ENCODE results near the gene CUBN. TPM values are rescaled to one million over a fixed set of nuclear protein-coding genes. Genes with fewer than 3 reads are reported as not detected.
A peak's percentile ranks its signal among the peaks of the same experiment; 100 is the strongest.

CUBN gene
- total RNA-seq, 1 donor from 2014 or later = 1.0 TPM

DNA sequence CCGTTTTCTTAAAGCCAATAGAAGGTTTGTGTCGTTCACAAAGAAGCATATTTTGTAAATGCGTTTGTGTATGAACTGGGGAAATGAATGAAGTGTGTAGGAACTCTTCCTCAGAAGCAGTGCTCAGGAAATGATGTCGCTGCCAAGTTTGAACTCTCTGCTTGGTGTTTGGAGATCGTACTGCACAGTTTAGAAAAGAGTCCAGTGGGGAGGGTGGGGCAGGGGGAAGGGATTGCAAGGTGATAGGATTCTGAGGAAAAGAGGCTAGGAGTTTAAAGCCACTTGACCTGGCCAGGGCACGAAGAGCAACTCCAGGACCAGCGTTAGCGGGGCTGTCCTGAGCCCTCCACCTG is 122.2 kb downstream of the CUBN start:
- H3K9me3 Mint-ChIP-seq = peaks cover 14% of the 10 kb centered on the region
- H3K4me3 Mint-ChIP-seq = no peak overlapping the region
- TF ChIP-seq, protein P1, sequence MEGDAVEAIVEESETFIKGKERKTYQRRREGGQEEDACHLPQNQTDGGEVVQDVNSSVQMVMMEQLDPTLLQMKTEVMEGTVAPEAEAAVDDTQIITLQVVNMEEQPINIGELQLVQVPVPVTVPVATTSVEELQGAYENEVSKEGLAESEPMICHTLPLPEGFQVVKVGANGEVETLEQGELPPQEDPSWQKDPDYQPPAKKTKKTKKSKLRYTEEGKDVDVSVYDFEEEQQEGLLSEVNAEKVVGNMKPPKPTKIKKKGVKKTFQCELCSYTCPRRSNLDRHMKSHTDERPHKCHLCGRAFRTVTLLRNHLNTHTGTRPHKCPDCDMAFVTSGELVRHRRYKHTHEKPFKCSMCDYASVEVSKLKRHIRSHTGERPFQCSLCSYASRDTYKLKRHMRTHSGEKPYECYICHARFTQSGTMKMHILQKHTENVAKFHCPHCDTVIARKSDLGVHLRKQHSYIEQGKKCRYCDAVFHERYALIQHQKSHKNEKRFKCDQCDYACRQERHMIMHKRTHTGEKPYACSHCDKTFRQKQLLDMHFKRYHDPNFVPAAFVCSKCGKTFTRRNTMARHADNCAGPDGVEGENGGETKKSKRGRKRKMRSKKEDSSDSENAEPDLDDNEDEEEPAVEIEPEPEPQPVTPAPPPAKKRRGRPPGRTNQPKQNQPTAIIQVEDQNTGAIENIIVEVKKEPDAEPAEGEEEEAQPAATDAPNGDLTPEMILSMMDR (conservative IDR thresholded peaks at IDR 0.05) = no peak
- H3K4me1 Mint-ChIP-seq (ENCODE audit: unreplicated experiment) = peaks cover 29% of the 10 kb centered on the region
- peak overlapping the region; percentile 37 for H3K27ac Mint-ChIP-seq
- H3K36me3 Mint-ChIP-seq = peaks cover 7% of the 10 kb centered on the region
- peaks cover 8% of the 10 kb centered on the region for H3K27me3 Mint-ChIP-seq
- DNase-seq (ENCODE audit: extremely low spot score, unreplicated experiment) = no peak

DNA sequence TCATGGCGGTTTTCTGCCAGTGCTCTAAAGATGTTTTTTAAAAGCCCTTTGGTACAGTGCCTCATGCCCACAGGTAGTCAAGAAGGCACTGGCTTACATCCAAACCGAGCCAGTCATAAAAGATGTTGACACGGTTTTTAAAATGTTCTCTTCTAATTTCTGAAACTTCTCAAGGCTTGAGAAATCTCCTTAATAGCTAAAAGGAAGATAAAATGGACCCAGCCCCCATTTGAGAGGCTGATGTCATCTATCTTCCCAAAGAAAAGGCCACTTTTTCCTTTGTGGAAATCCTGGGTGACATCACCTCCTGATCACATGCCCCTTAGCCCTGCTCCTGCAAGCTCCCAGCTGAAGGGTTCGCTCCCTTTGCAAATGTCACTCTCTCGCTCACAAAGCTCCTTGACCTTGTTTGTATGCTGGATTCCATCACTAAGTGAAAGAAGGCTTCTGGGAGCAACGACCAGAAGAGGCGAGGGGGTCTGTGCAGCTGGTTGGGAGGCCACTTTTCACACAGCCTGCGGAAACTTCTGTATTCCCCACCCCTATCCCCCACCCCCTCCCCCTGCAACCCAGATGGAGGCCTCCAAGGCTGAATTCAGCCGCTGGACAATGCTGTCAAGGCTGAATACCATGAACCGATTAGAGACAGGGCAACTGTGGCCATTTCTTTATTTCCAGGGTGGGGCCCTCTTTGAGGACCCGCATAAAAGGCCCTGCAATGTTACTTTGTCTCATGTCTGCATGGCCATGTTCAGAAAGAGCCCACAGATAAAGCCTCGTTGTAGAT is 122.8 kb downstream of the CUBN start:
- H3K27me3 Mint-ChIP-seq = peaks cover 8% of the 10 kb centered on the region
- H3K9me3 Mint-ChIP-seq = peaks cover 14% of the 10 kb centered on the region
- peak overlapping the region; percentile 40 for H3K27ac Mint-ChIP-seq
- H3K36me3 Mint-ChIP-seq = peaks cover 7% of the 10 kb centered on the region
- peaks cover 32% of the 10 kb centered on the region for H3K4me1 Mint-ChIP-seq (ENCODE audit: unreplicated experiment)
- TF ChIP-seq, protein P1 (conservative IDR thresholded peaks at IDR 0.05) = no peak
- DNase-seq (ENCODE audit: extremely low spot score, unreplicated experiment) = no peak
- no peak overlapping the region for H3K4me3 Mint-ChIP-seq

DNA sequence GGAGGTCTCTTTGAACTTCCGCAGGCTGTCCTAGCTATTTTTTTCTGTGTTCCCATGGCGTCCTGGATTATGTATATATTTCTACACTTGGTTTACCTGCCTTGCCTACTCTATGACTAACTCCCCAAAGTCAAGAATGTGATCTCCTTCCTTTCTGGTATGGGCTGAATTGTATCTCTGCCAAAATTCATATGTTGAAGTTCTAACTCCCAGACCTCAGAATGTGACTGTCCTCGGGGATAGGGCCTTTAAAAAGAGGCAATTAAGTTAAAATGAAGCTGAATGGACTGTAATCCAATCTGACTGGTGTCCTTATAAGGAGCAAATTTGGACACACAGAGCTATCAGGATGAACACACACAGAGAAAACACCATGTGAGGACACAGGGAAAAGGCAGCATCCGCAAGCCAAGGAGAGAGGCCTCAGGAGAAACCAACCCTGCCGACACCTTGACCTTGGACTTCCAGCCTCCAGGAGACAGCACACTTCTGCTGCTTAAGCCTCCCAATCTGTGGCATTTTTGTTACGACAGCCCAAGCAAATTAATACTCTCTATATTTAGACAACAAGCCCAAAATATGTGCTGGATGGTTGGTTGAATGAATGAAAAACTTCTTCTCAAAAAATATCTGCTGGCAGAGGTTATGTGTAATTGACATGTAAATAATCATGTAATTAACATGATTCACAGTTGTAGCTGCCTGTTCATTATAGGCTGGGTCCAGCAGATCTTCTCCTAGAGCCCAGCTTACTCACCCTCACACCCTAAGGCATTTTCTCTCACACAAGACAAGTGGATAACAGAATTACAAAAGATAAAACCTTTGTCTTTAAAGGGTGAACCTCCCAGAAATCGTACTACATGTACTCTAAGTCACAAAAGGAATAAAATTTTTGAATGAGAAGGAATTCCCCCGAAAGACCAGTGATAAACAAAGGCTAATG is 123.7 kb downstream of the CUBN start:
- no peak for DNase-seq (ENCODE audit: extremely low spot score, unreplicated experiment)
- TF ChIP-seq, protein P1 (conservative IDR thresholded peaks at IDR 0.05) = no peak
- H3K27ac Mint-ChIP-seq = peak overlapping the region; percentile 40
- H3K4me1 Mint-ChIP-seq (ENCODE audit: unreplicated experiment) = peaks cover 32% of the 10 kb centered on the region
- H3K27me3 Mint-ChIP-seq = peaks cover 8% of the 10 kb centered on the region
- H3K36me3 Mint-ChIP-seq = peaks cover under 1% of the 10 kb centered on the region
- H3K9me3 Mint-ChIP-seq = peaks cover 8% of the 10 kb centered on the region
- H3K4me3 Mint-ChIP-seq = no peak overlapping the region

DNA sequence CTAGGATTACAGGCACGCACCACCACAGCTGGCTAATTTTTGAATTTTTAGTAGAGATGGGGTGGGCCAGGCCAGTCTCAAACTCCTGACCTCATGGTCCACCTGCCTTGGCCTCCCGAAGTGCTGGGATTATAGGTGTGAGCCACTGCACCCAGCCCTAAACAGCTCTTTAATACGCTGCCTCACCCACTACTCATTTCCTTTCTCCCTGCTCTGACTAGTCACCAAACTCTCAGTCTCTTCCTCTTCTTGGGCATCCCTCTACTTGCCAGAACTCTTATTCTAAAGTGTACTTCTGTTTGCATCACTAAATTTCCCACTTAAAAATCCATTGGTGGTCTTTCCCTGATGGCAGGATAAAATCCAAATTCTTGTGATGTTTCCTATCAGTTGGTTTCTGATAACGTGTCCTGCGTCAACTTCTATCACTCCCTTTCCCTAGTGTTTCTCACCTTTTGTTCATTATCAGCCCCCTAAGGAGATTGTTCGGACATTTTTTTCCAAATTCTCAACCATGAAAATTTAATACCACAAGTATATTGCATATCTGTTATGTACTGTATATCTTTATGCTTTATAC is 124.7 kb downstream of the CUBN start:
- DNase-seq (ENCODE audit: extremely low spot score, unreplicated experiment) = no peak
- TF ChIP-seq, protein P1 (conservative IDR thresholded peaks at IDR 0.05) = no peak
- Mint-ChIP-seq H3K36me3 (no peaks in the 10 kb centered on the region), H3K27me3 (peaks cover 8% of the 10 kb centered on the region), H3K27ac (no peak overlapping the region), H3K4me1 (ENCODE audit: unreplicated experiment) (peaks cover 36% of the 10 kb centered on the region), H3K4me3 (no peak overlapping the region), H3K9me3 (peaks cover 8% of the 10 kb centered on the region)

DNA sequence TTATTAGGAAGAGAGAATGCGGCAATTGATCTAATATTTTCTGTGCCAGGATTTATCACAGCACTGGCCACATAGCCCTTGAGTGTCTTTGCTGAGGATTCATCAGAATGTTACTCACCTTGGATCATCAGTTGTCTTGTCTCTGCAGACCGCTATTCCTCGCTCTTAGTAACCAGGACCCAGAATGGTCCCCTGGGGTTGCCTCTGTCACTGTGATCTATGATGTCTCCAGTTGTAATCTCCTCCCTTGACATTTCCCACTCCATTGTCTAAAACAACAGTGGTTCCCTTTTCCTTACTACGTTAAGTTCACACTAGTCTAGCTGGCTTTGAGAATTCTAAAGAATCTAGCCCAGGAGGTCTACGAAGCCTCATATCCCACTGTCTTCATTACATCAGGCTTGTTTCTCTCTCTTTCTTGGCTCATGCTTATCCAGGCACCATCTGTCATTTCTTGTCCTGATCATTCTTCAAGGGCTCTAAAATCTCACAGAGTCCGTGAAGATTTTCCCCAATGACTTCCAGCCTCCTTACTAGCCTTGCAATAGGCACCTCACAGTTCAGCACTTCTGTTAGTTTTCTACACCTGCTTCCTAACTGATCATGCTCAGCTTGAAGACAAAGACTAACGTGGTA is 125.8 kb downstream of the CUBN start:
- no peak for DNase-seq (ENCODE audit: extremely low spot score, unreplicated experiment)
- peaks cover 42% of the 10 kb centered on the region for H3K4me1 Mint-ChIP-seq (ENCODE audit: unreplicated experiment)
- H3K9me3 Mint-ChIP-seq = peaks cover 8% of the 10 kb centered on the region
- no peaks in the 10 kb centered on the region for H3K36me3 Mint-ChIP-seq
- TF ChIP-seq, protein P1 (conservative IDR thresholded peaks at IDR 0.05) = no peak
- no peak overlapping the region for H3K4me3 Mint-ChIP-seq
- H3K27ac Mint-ChIP-seq = peak overlapping the region; percentile 3
- peaks cover 8% of the 10 kb centered on the region for H3K27me3 Mint-ChIP-seq
